Measurements from ENCODE around the gene CADM3.

Gene CADM3

DNA sequence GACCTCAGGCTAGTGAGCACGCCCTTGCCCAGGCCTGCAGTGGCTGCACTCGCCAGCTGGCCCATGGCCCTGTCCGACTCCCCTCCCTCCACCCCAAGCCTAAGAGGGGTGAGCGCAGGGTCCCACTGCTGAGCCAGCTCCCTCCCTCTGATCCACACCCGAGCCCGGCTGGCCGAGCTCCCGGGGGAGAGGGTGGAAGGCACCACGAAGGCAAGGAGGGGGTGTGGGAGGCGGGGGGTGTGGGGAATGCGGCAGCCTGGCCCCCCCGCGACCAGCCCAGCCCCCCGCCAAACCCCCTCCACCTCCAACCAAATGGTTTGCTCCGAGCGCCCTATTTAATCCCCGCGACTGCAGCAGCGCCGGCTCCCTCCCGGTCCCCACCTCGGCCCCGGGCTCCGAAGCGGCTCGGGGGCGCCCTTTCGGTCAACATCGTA is at the start of gene CADM3:
TSS of gene CADM3 (plus strand) at position 362 of the 434 bp plus-strand sequence. CDS start 151 bp downstream, outside the sequence.
- Histone ChIP-seq H3K9me3 (no peaks in the 10 kb centered on the region), H3K4me1 (ENCODE audit: control insufficient read depth in 1 of 2, insufficient read depth in 1 of 2, low read depth in 1 of 2, low read length in 1 of 2) (no peaks in the 10 kb centered on the region), H3K27me3 (peaks cover 99% of the 10 kb centered on the region), H3K36me3 (no peaks in the 10 kb centered on the region), H3K27ac (no peak within 1 kb of the TSS), H3K4me3 (ENCODE audit: low read depth in 1 of 2, low read length in 1 of 2) (no peak within 1 kb of the TSS)
- no peak for TF ChIP-seq CTCF (IDR thresholded peaks at IDR 0.05)

GRCh38 chr1:159122005-159122621 is 49.3 kb upstream of the CADM3 start:
- H3K9me3 ChIP-seq, result no peaks in the 10 kb centered on the region
- H3K27me3 ChIP-seq, result no peaks in the 10 kb centered on the region
- no peaks in the 10 kb centered on the region for H3K4me1 ChIP-seq (ENCODE audit: control insufficient read depth in 1 of 2, insufficient read depth in 1 of 2, low read depth in 1 of 2, low read length in 1 of 2)
- H3K36me3 ChIP-seq, result no peaks in the 10 kb centered on the region
- no peak overlapping the region for H3K4me3 ChIP-seq (ENCODE audit: low read depth in 1 of 2, low read length in 1 of 2)
- H3K27ac ChIP-seq, result no peak overlapping the region
- TF ChIP-seq CTCF (IDR thresholded peaks at IDR 0.05), result no peak

GRCh38 chr1:159123587-159123986 is 47.8 kb upstream of the CADM3 start:
- H3K4me3 ChIP-seq (ENCODE audit: low read depth in 1 of 2, low read length in 1 of 2), result no peak overlapping the region
- no peaks in the 10 kb centered on the region for H3K9me3 ChIP-seq
- no peak overlapping the region for H3K27ac ChIP-seq
- H3K4me1 ChIP-seq (ENCODE audit: control insufficient read depth in 1 of 2, insufficient read depth in 1 of 2, low read depth in 1 of 2, low read length in 1 of 2), result no peaks in the 10 kb centered on the region
- H3K27me3 ChIP-seq, result no peaks in the 10 kb centered on the region
- TF ChIP-seq CTCF (IDR thresholded peaks at IDR 0.05), result no peak
- H3K36me3 ChIP-seq, result no peaks in the 10 kb centered on the region

GRCh38 chr1:159132271-159132881 is 39.0 kb upstream of the CADM3 start:
- Histone ChIP-seq H3K9me3 (no peaks in the 10 kb centered on the region), H3K36me3 (no peaks in the 10 kb centered on the region), H3K4me1 (ENCODE audit: control insufficient read depth in 1 of 2, insufficient read depth in 1 of 2, low read depth in 1 of 2, low read length in 1 of 2) (no peaks in the 10 kb centered on the region)

GRCh38 chr1:159140474-159140873 is 30.9 kb upstream of the CADM3 start:
- no peaks in the 10 kb centered on the region for H3K4me1 ChIP-seq (ENCODE audit: control insufficient read depth in 1 of 2, insufficient read depth in 1 of 2, low read depth in 1 of 2, low read length in 1 of 2)
- H3K27ac ChIP-seq, result no peak overlapping the region
- H3K36me3 ChIP-seq, result no peaks in the 10 kb centered on the region
- no peaks in the 10 kb centered on the region for H3K9me3 ChIP-seq
- no peak for TF ChIP-seq CTCF (IDR thresholded peaks at IDR 0.05)
- no peak overlapping the region for H3K4me3 ChIP-seq (ENCODE audit: low read depth in 1 of 2, low read length in 1 of 2)
- peaks cover 72% of the 10 kb centered on the region for H3K27me3 ChIP-seq

More at GRCh38 chr1:159132271-159132881, 39.0 kb upstream of the CADM3 start:
- Histone ChIP-seq H3K27me3 (no peaks in the 10 kb centered on the region), H3K4me3 (ENCODE audit: low read depth in 1 of 2, low read length in 1 of 2) (no peak overlapping the region), H3K27ac (no peak overlapping the region)
- peak; percentile 77 for TF ChIP-seq CTCF (IDR thresholded peaks at IDR 0.05)
